HEK293 (cell line): ENCODE results near the gene GJC1.

Source experiments
- CTCF ChIA-PET: fragments of 350-600 bp; formaldehyde crosslinking; extraction: SDS; loops from one replicate; lab custom pipeline; 2021; ENCODE audit warnings: antibody characterized with exemption; lab: Yijun Ruan, JAX
- POLR2A ChIA-PET: fragments of 300-600 bp; formaldehyde crosslinking; extraction: SDS; loops from one replicate; lab custom pipeline; 2020; ENCODE audit warnings: antibody characterized with exemption, inconsistent platforms; lab: Yijun Ruan, JAX
- H3K27ac ChIP-seq: fragments of 200-500 bp; sonication (Bioruptor generic); 2 replicates; pipeline ENCODE4 v1.5.1; 2014; ENCODE audit warnings: low read depth, low read length, control low read depth, inconsistent platforms; ENCODE audit errors: extremely low read depth
- H3K36me3 ChIP-seq, 2 experiments: fragments of 200-500 bp in 1 of 2; sonication (Bioruptor generic) in 1 of 2; 1 replicate in 1 of 2; 2 replicates in 1 of 2; pipeline ENCODE4 v1.5.1; 2014 to 2017; ENCODE audit warnings: inconsistent platforms in 2 of 2, low read length in 2 of 2; ENCODE audit not compliant: control insufficient read depth in 2 of 2, insufficient read depth in 1 of 2
- H3K4me1 ChIP-seq: fragments of 200-500 bp; sonication (Bioruptor generic); 2 replicates; pipeline ENCODE4 v1.5.1; 2014; ENCODE audit warnings: mild to moderate bottlenecking, low read length, inconsistent platforms; ENCODE audit not compliant: control insufficient read depth, insufficient read depth
- H3K4me3 ChIP-seq: 2 replicates; pipeline ENCODE4 v1.5.1; 2011; ENCODE audit warnings: low read depth, mild to moderate bottlenecking, control low read depth, low read length, moderate library complexity
- H3K9me3 ChIP-seq: fragments of 200-500 bp; sonication (Bioruptor generic); 2 replicates; pipeline ENCODE4 v1.5.1; 2014; ENCODE audit warnings: low read depth, low read length, inconsistent platforms; ENCODE audit not compliant: control insufficient read depth, insufficient read depth
- BCL11B ChIP-seq: fragments of 450-650 bp; formaldehyde crosslinking; IDR thresholded peaks from 2 replicates; pipeline ENCODE4 v1.5.1; 2016; ENCODE audit warnings: low read depth, missing biosample characterization, missing genetic modification characterization
- EGR2 ChIP-seq: fragments of 450-650 bp; formaldehyde crosslinking; IDR thresholded peaks from 2 replicates; pipeline ENCODE4 v1.5.1; 2016; ENCODE audit warnings: low read depth, missing biosample characterization, missing genetic modification characterization
- GLIS1 ChIP-seq: fragments of 450-650 bp; formaldehyde crosslinking; IDR thresholded peaks from 2 replicates; pipeline ENCODE4 v1.5.1; 2016; ENCODE audit warnings: missing biosample characterization, missing genetic modification characterization
- HOXD13 ChIP-seq: sonication (generic); formaldehyde crosslinking; IDR thresholded peaks from 2 replicates; pipeline ENCODE4 v1.8.0; 2022; ENCODE audit warnings: missing genetic modification reagents, borderline replicate concordance
- OSR2 ChIP-seq: fragments of 450-650 bp; formaldehyde crosslinking; IDR thresholded peaks from 2 replicates; pipeline ENCODE4 v1.5.1; 2016; ENCODE audit warnings: missing biosample characterization, missing genetic modification characterization
- SCRT1 ChIP-seq: fragments of 450-650 bp; formaldehyde crosslinking; IDR thresholded peaks from 2 replicates; pipeline ENCODE4 v1.5.1; 2016; ENCODE audit warnings: missing biosample characterization, missing genetic modification characterization, borderline replicate concordance
- SCRT2 ChIP-seq: fragments of 450-650 bp; formaldehyde crosslinking; IDR thresholded peaks from 2 replicates; pipeline ENCODE4 v1.5.1; 2016; ENCODE audit warnings: missing biosample characterization, missing genetic modification characterization
- TRIM28 ChIP-seq: IDR thresholded peaks from 2 replicates; pipeline ENCODE4 v1.6.1; 2011; ENCODE audit warnings: low read length, control low read depth, borderline replicate concordance
- ZBTB20 ChIP-seq: fragments of 450-650 bp; formaldehyde crosslinking; IDR thresholded peaks from 2 replicates; pipeline ENCODE4 v1.5.1; 2016; ENCODE audit warnings: missing biosample characterization, missing genetic modification characterization
- ZNF112 ChIP-seq: fragments of 450-650 bp; formaldehyde crosslinking; IDR thresholded peaks from 2 replicates; pipeline ENCODE4 v1.5.0; 2017; ENCODE audit warnings: missing biosample characterization, missing genetic modification characterization
- ZNF140 ChIP-seq: fragments of 450-650 bp; formaldehyde crosslinking; IDR thresholded peaks from 2 replicates; pipeline ENCODE4 v1.5.1; 2016; ENCODE audit warnings: missing biosample characterization, missing genetic modification characterization
- ZNF157 ChIP-seq: fragments of 450-650 bp; formaldehyde crosslinking; IDR thresholded peaks from 2 replicates; pipeline ENCODE4 v1.5.1; 2016; ENCODE audit warnings: missing biosample characterization, missing genetic modification characterization
- ZNF423 ChIP-seq: fragments of 450-650 bp; formaldehyde crosslinking; IDR thresholded peaks from 2 replicates; pipeline ENCODE4 v1.5.1; 2016; ENCODE audit warnings: missing biosample characterization, missing genetic modification characterization
- ZNF426 ChIP-seq: fragments of 450-650 bp; formaldehyde crosslinking; IDR thresholded peaks from 2 replicates; pipeline ENCODE4 v1.5.1; 2017; ENCODE audit warnings: missing biosample characterization, missing genetic modification characterization, mild to moderate bottlenecking, inconsistent platforms, moderate library complexity
- ZNF529 ChIP-seq: fragments of 450-650 bp; formaldehyde crosslinking; IDR thresholded peaks from 2 replicates; pipeline ENCODE4 v1.5.1; 2017; ENCODE audit warnings: missing genetic modification characterization, missing biosample characterization; ENCODE audit not compliant: insufficient replicate concordance
- ZNF555 ChIP-seq: fragments of 450-650 bp; formaldehyde crosslinking; conservative IDR thresholded peaks from 2 replicates; pipeline ENCODE4 v1.5.1; 2017; ENCODE audit warnings: missing biosample characterization, mild to moderate bottlenecking, missing genetic modification characterization, inconsistent platforms
- ZNF658 ChIP-seq: fragments of 450-650 bp; formaldehyde crosslinking; IDR thresholded peaks from 2 replicates; pipeline ENCODE4; 2016; ENCODE audit warnings: missing biosample characterization, missing genetic modification characterization
- ZNF660 ChIP-seq: fragments of 450-650 bp; IDR thresholded peaks from 2 replicates; pipeline ENCODE4 v1.5.1; 2018; ENCODE audit warnings: missing biosample characterization, mild to moderate bottlenecking, missing genetic modification characterization
- ZNF76 ChIP-seq: fragments of 450-650 bp; formaldehyde crosslinking; IDR thresholded peaks from 2 replicates; pipeline ENCODE4; 2016; ENCODE audit warnings: low read depth, missing biosample characterization, missing genetic modification characterization, borderline replicate concordance
- TF ChIP-seq, protein P1 (sequence below): fragments of 450-650 bp; formaldehyde crosslinking; IDR thresholded peaks from 2 replicates; pipeline ENCODE4 v1.5.1; 2016; ENCODE audit warnings: missing biosample characterization, missing genetic modification characterization, low read depth
- TF ChIP-seq, protein P2 (sequence below): fragments of 450-650 bp; formaldehyde crosslinking; IDR thresholded peaks from 2 replicates; pipeline ENCODE4 v1.5.1; 2016; ENCODE audit warnings: missing biosample characterization, missing genetic modification characterization, low read depth
- TF ChIP-seq, protein P3 (sequence below): fragments of 450-650 bp; IDR thresholded peaks from 2 replicates; pipeline ENCODE4 v1.5.1; 2018; ENCODE audit warnings: missing biosample characterization, mild to moderate bottlenecking, missing genetic modification characterization
- TF ChIP-seq, protein P4 (sequence below): fragments of 450-650 bp; formaldehyde crosslinking; IDR thresholded peaks from 2 replicates; pipeline ENCODE4 v1.5.1; 2017; ENCODE audit warnings: missing biosample characterization, missing genetic modification characterization

Gene GJC1

DNA sequence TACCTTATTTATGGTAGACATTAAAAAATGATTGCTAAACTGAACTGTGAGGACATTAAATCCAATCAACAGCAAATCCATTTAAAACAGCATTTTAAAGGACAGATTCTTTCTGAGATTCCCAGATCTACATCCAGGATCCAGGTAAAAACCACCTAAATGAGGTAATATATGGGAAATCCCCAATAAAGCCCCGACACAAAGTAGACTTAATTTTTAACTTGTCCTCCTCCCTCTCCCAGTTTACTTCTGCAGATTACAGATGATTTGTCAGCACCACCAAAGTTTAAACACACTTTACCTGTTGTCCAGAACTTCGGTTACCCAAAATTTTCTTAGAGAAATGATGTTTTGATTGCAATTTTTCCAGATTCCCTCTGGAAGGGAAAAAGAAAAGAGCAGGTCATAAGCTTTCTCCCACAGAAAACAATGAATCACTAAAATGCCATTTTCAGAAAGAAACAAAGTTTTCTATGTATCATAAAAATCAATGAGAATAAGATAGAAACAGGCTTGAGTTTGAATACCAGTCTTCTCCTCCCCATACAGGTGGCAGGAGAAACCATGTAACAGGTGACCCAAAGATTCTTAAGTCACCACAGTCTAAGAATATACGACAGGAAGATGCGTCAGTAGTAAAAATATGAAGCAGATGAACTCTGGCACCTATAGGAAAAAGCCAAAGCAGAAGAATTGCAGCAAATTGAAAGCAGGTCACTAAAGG, 22.8 kb downstream of the GJC1 start:
- CTCF ChIA-PET, result interaction anchor here (0.7 to 2.0 kb wide), 5 partner anchors 10 to 215 kb away, joined by 3 to 15 read pairs (median 3); no protein-coding TSS in a partner anchor
- Histone ChIP-seq H3K4me3 (no peak overlapping the region), H3K9me3 (no peaks in the 10 kb centered on the region), H3K36me3 (peaks cover 23 to 38% of the 10 kb centered on the region in 2 experiments), H3K27ac (no peak overlapping the region), H3K4me1 (peaks cover 5% of the 10 kb centered on the region)
- TF ChIP-seq ZNF140 (tag by site-specific recombination) (no peak), ZNF76 (tag by site-specific recombination) (no peak), SCRT2 (tag by site-specific recombination) (peak; percentile 82), SCRT1 (tag by site-specific recombination) (peak; percentile 61; the same call in 1 of the 2 replicates), GLIS1 (no peak)
- POLR2A ChIA-PET, result no interaction called here

DNA sequence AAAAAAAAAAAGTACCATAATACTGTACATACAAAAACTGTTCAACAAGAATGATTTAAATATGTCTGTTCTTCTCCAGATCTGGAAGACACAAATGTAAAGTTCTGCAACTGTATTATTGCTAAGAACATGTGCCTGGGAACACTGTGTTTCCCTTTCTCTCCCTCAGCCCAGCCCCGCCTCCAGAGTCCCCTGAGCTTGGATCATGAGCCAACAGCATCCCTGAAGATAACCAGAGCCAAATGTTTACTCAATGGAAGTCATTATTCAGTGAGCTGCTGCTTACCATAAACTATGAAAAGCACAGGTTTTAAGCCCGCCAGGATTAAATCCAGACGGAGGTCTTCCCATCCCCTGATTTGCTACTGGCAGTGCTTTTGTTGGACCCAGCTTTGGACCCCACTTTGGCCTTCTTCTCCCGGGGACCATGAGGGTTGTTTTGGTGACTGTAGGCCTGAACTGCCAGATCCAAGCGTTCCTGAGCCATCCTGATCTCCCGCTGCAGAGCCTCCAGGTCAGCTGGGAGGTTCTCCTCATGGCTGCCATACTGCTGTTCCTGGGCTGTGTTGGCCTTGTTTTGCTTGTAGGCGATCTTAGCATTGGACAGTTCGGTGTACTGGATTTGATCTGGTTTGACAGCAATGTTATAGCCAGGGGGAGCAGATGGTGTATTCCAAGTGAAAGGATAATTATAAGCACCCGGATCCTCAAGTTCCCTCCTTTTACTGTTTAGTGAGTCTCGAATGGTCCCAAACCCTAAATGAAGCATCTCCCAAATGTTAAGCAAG, 25.6 kb downstream of the GJC1 start:
- H3K4me1 ChIP-seq, result peaks cover 5% of the 10 kb centered on the region
- H3K9me3 ChIP-seq, result no peaks in the 10 kb centered on the region
- H3K27ac ChIP-seq, result no peak overlapping the region
- POLR2A ChIA-PET, result no interaction called here
- no peak overlapping the region for H3K4me3 ChIP-seq
- no peak for TF ChIP-seq ZNF529 (tag by site-specific recombination)
- no peak for TF ChIP-seq EGR2 (tag by site-specific recombination)
- TF ChIP-seq, protein P1, sequence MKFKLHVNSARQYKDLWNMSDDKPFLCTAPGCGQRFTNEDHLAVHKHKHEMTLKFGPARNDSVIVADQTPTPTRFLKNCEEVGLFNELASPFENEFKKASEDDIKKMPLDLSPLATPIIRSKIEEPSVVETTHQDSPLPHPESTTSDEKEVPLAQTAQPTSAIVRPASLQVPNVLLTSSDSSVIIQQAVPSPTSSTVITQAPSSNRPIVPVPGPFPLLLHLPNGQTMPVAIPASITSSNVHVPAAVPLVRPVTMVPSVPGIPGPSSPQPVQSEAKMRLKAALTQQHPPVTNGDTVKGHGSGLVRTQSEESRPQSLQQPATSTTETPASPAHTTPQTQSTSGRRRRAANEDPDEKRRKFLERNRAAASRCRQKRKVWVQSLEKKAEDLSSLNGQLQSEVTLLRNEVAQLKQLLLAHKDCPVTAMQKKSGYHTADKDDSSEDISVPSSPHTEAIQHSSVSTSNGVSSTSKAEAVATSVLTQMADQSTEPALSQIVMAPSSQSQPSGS, result no peak
- no peak for TF ChIP-seq ZBTB20 (tag by site-specific recombination)
- TF ChIP-seq ZNF426, result no peak
- TF ChIP-seq, protein P2, sequence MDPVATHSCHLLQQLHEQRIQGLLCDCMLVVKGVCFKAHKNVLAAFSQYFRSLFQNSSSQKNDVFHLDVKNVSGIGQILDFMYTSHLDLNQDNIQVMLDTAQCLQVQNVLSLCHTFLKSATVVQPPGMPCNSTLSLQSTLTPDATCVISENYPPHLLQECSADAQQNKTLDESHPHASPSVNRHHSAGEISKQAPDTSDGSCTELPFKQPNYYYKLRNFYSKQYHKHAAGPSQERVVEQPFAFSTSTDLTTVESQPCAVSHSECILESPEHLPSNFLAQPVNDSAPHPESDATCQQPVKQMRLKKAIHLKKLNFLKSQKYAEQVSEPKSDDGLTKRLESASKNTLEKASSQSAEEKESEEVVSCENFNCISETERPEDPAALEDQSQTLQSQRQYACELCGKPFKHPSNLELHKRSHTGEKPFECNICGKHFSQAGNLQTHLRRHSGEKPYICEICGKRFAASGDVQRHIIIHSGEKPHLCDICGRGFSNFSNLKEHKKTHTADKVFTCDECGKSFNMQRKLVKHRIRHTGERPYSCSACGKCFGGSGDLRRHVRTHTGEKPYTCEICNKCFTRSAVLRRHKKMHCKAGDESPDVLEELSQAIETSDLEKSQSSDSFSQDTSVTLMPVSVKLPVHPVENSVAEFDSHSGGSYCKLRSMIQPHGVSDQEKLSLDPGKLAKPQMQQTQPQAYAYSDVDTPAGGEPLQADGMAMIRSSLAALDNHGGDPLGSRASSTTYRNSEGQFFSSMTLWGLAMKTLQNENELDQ (tag by site-specific recombination), result no peak
- no peak for TF ChIP-seq BCL11B (tag by site-specific recombination)
- TF ChIP-seq TRIM28, result no peak
- TF ChIP-seq ZNF157 (tag by site-specific recombination), result no peak
- no peak for TF ChIP-seq ZNF555 (tag by site-specific recombination)
- TF ChIP-seq, protein P3, sequence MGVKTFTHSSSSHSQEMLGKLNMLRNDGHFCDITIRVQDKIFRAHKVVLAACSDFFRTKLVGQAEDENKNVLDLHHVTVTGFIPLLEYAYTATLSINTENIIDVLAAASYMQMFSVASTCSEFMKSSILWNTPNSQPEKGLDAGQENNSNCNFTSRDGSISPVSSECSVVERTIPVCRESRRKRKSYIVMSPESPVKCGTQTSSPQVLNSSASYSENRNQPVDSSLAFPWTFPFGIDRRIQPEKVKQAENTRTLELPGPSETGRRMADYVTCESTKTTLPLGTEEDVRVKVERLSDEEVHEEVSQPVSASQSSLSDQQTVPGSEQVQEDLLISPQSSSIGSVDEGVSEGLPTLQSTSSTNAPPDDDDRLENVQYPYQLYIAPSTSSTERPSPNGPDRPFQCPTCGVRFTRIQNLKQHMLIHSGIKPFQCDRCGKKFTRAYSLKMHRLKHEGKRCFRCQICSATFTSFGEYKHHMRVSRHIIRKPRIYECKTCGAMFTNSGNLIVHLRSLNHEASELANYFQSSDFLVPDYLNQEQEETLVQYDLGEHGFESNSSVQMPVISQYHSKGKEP (tag by site-specific recombination), result no peak
- TF ChIP-seq SCRT2 (tag by site-specific recombination), result no peak
- TF ChIP-seq ZNF112 (tag by site-specific recombination), result no peak
- no peak for TF ChIP-seq ZNF423 (tag by site-specific recombination)
- TF ChIP-seq, protein P4, sequence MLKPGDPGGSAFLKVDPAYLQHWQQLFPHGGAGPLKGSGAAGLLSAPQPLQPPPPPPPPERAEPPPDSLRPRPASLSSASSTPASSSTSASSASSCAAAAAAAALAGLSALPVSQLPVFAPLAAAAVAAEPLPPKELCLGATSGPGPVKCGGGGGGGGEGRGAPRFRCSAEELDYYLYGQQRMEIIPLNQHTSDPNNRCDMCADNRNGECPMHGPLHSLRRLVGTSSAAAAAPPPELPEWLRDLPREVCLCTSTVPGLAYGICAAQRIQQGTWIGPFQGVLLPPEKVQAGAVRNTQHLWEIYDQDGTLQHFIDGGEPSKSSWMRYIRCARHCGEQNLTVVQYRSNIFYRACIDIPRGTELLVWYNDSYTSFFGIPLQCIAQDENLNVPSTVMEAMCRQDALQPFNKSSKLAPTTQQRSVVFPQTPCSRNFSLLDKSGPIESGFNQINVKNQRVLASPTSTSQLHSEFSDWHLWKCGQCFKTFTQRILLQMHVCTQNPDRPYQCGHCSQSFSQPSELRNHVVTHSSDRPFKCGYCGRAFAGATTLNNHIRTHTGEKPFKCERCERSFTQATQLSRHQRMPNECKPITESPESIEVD (tag by site-specific recombination), result no peak
- no peak for TF ChIP-seq HOXD13 (CRISPR knock-in tag)
- TF ChIP-seq ZNF660 (tag by site-specific recombination), result no peak
- no peak; the same call in 1 of the 2 replicates for TF ChIP-seq OSR2 (tag by site-specific recombination)
- TF ChIP-seq ZNF658 (tag by site-specific recombination), result no peak
- CTCF ChIA-PET, result interaction anchor here (0.9 to 3.9 kb wide), 3 partner anchors 26 to 60 kb away, joined by 3 to 17 read pairs (median 4); no protein-coding TSS in a partner anchor
- peaks cover 30 to 61% of the 10 kb centered on the region in 2 experiments for H3K36me3 ChIP-seq
